GM12878 (cell line): ENCODE measurements around the gene DCST1. TPM values are rescaled to one million over a fixed set of nuclear protein-coding genes. Genes with fewer than 3 reads are reported as not detected.

Experiments
- ATAC-seq: fragments of 200-7000 bp; cut with Tn5 transposase; 3 replicates; pipeline ENCODE4 v1.9.1; 2020; ENCODE audit warnings: mild to moderate bottlenecking, moderate library complexity
- BruUV-seq: library from RNA; stranded (reverse); fragments of 400-500 nt; replicated peaks from 2 replicates; lab custom pipeline; 2021; lab: Mats Ljungman, UMichigan
- CTCF ChIA-PET: fragments of 300-600 bp; sonication (Branson Sonifier 250); formaldehyde crosslinking; extraction: SDS; loops from one replicate; lab custom pipeline; 2021; ENCODE audit warnings: inconsistent platforms; lab: Yijun Ruan, JAX
- POLR2A ChIA-PET: fragments of 350-600 bp; formaldehyde crosslinking; extraction: SDS; loops from one replicate; lab custom pipeline; 2021; ENCODE audit warnings: inconsistent platforms; lab: Charles Lee
- RAD21 ChIA-PET: fragments of 300-600 bp; sonication (Branson Sonifier 250); formaldehyde crosslinking; loops from one replicate; lab custom pipeline; 2023; ENCODE audit warnings: antibody characterized with exemption; ENCODE audit not compliant: unreplicated experiment; lab: Charles Lee
- SMC1A ChIA-PET: fragments of 300-600 bp; sonication (Branson Sonifier 250); formaldehyde crosslinking; loops from one replicate; lab custom pipeline; 2023; ENCODE audit not compliant: unreplicated experiment, uncharacterized antibody; lab: Charles Lee
- DNase-seq: peaks from one replicate; pipeline ENCODE4 v3.0.0-alpha.2; 2011; ENCODE audit warnings: low read depth, low spot score
- FAIRE-seq: peaks from 3 replicates; lab custom pipeline; 2011; peaks lifted over from hg19 to GRCh38; lab: Jason Lieb, UNC
- H2AFZ ChIP-seq: 2 replicates; pipeline ENCODE4 v1.6.0; 2011; ENCODE audit warnings: low read depth, low read length, control low read depth; ENCODE audit not compliant: control insufficient read depth
- H3K27ac ChIP-seq: 2 replicates; pipeline ENCODE4 v1.5.1; 2011; ENCODE audit warnings: control low read depth; ENCODE audit not compliant: control insufficient read depth, insufficient read depth
- H3K27me3 ChIP-seq, 2 experiments: replicated peaks in 1 of 2; 2 replicates each; pipeline versions ENCODE4 v1.6.0 to v1.6.1; 2011; ENCODE audit warnings: low read length in 1 of 2; ENCODE audit not compliant: control insufficient read depth in 2 of 2, insufficient read depth in 2 of 2
- H3K36me3 ChIP-seq, 2 experiments: 2 replicates each; pipeline ENCODE4 v1.5.1; 2011; ENCODE audit warnings: low read length in 1 of 2; ENCODE audit not compliant: control insufficient read depth in 2 of 2, insufficient read depth in 2 of 2
- H3K4me1 ChIP-seq: 2 replicates; pipeline ENCODE4 v1.6.1; 2011; ENCODE audit warnings: mild to moderate bottlenecking, low read length, moderate library complexity, mixed read lengths; ENCODE audit not compliant: control insufficient read depth, insufficient read depth
- H3K4me2 ChIP-seq: 2 replicates; pipeline ENCODE4 v1.6.0; 2011; ENCODE audit warnings: control low read depth; ENCODE audit not compliant: control insufficient read depth, insufficient read depth
- H3K4me3 ChIP-seq: fragments of 200-600 bp; sonication (generic); 2 replicates; pipeline ENCODE4 v1.5.1; 2016
- H3K79me2 ChIP-seq: 2 replicates; pipeline ENCODE4 v1.6.0; 2011; ENCODE audit warnings: low read length; ENCODE audit not compliant: control insufficient read depth, insufficient read depth
- H3K9ac ChIP-seq: 2 replicates; pipeline ENCODE4 v1.8.0; 2011; ENCODE audit warnings: low read length, control low read depth, mixed read lengths; ENCODE audit not compliant: control insufficient read depth, insufficient read depth
- H3K9me3 ChIP-seq: replicated peaks from 3 replicates; pipeline ENCODE4 v1.5.1; 2011; ENCODE audit warnings: mild to moderate bottlenecking, low read length; ENCODE audit not compliant: control insufficient read depth, insufficient read depth
- H4K20me1 ChIP-seq: 2 replicates; pipeline ENCODE4 v1.6.0; 2011; ENCODE audit not compliant: control insufficient read depth, insufficient read depth
- BRCA1 ChIP-seq: IDR thresholded peaks from 2 replicates; pipeline ENCODE4 v1.6.1; 2011; ENCODE audit warnings: low read depth, low read length, improper control_type of control experiment
- CEBPB ChIP-seq, 2 experiments: fragments of 150-350 bp in 1 of 2; IDR thresholded peaks; 2 replicates each; pipeline ENCODE4 v1.6.1; 2012 to 2014; ENCODE audit warnings: low read depth in 2 of 2, low read length in 2 of 2, borderline replicate concordance in 1 of 2, inconsistent platforms in 1 of 2
- EP300 ChIP-seq, 2 experiments: fragments of 150-350 bp in 1 of 2; IDR thresholded peaks; 2 replicates each; pipeline ENCODE4 v1.6.1; 2011 to 2012; ENCODE audit warnings: low read depth in 2 of 2, low read length in 2 of 2, borderline replicate concordance in 1 of 2, improper control_type of control experiment in 1 of 2, inconsistent platforms in 1 of 2; ENCODE audit not compliant: control insufficient read depth in 1 of 2
- ETV6 ChIP-seq, 2 experiments: fragments of 450-650 bp in 1 of 2; IDR thresholded peaks in 1 of 2; conservative IDR thresholded peaks in 1 of 2; 2 replicates each; pipeline ENCODE4 v1.6.1; 2014; ENCODE audit warnings: antibody characterized with exemption in 1 of 2, borderline replicate concordance in 1 of 2, low read depth in 1 of 2, mild to moderate bottlenecking in 1 of 2, moderate library complexity in 1 of 2
- HDAC6 ChIP-seq: fragments of 200-600 bp; sonication (generic); IDR thresholded peaks from one replicate; pipeline ENCODE4 v1.8.0; 2017; ENCODE audit warnings: antibody characterized with exemption; ENCODE audit not compliant: unreplicated experiment
- HDGF ChIP-seq: fragments of 450-650 bp; IDR thresholded peaks from 2 replicates; pipeline ENCODE4 v1.6.1; 2016; ENCODE audit warnings: antibody characterized with exemption
- MEF2B ChIP-seq: fragments of 450-650 bp; IDR thresholded peaks from 2 replicates; pipeline ENCODE4 v1.6.1; 2018; ENCODE audit warnings: mild to moderate bottlenecking, moderate library complexity; ENCODE audit not compliant: partially characterized antibody, poor library complexity, severe bottlenecking
- NBN ChIP-seq: fragments of 450-650 bp; IDR thresholded peaks from 2 replicates; pipeline ENCODE4 v1.6.1; 2016
- NFYB ChIP-seq: IDR thresholded peaks from 2 replicates; pipeline ENCODE4 v1.6.1; 2011; ENCODE audit warnings: low read depth, mild to moderate bottlenecking, low read length, improper control_type of control experiment, moderate library complexity; ENCODE audit not compliant: insufficient read depth
- PAX8 ChIP-seq: fragments of 450-650 bp; IDR thresholded peaks from 2 replicates; pipeline ENCODE4 v1.6.1; 2017; ENCODE audit warnings: mild to moderate bottlenecking, moderate library complexity
- SUZ12 ChIP-seq: fragments of 200-600 bp; sonication (generic); IDR thresholded peaks from one replicate; pipeline ENCODE4 v1.6.1; 2018; ENCODE audit warnings: antibody characterized with exemption, mild to moderate bottlenecking; ENCODE audit not compliant: unreplicated experiment
- WRNIP1 ChIP-seq: IDR thresholded peaks from 2 replicates; pipeline ENCODE4 v1.6.1; 2011; ENCODE audit warnings: low read depth, low read length, improper control_type of control experiment, borderline replicate concordance
- YY1 ChIP-seq: IDR thresholded peaks from 2 replicates; pipeline ENCODE4 v1.6.1; 2011; ENCODE audit warnings: low read depth, mild to moderate bottlenecking, low read length
- WGBS: methylation state at CpG from one replicate; pipeline ENCODE4 v1.1.6; 2016; ENCODE audit warnings: low lambda C conversion rate; ENCODE audit not compliant: insufficient replicate concordance, insufficient coverage; ENCODE audit errors: missing lambda C conversion rate; 5-methylcytosine and 5-hydroxymethylcytosine counted together
- in situ Hi-C: fragments of 300-500 bp; cut with MboI; formaldehyde crosslinking; loops from 9 replicates; pipeline ENCODE4 v1.14.3; 2018; ENCODE audit warnings: mixed read lengths
- intact Hi-C: fragments of 100-400 bp; cut with micrococcal nuclease; formaldehyde crosslinking; loops from one replicate; pipeline ENCODE4 v1.14.2; 2022; ENCODE audit not compliant: unreplicated experiment
- polyA plus RNA-seq, 11 experiments: library from polyadenylated mRNA; depleted of rRNA in 4 of 11; unstranded in 6 of 11; stranded (reverse) in 5 of 11; fragments of >200 nt; fragmentation: Nextera tagmentation in 4 of 11; fragmentation: Illumina TruSeq in 1 of 11; extraction: Ambion mirVana in 4 of 11; extraction: Trizol in 1 of 11; gene quantifications; 1 replicate in 1 of 11; 2 replicates in 10 of 11; pipeline versions ENCODE4 v1.2.1 to v1.2.3, GENCODE V29; 2011 to 2016; ENCODE audit warnings: inconsistent platforms in 2 of 11, missing spikeins in 2 of 11, low read depth in 1 of 11
- total RNA-seq, 4 experiments: library from RNA; depleted of rRNA in 3 of 4; stranded (reverse); fragments of >200 nt in 3 of 4; fragmentation: Illumina TruSeq in 1 of 4; extraction: Trizol in 1 of 4; gene quantifications; 2 replicates each; pipeline versions ENCODE4 v1.2.1 to v1.2.3, GENCODE V29; 2013 to 2021
- TF ChIP-seq, protein P1 (sequence below): IDR thresholded peaks from 2 replicates; pipeline ENCODE4 v1.6.1; 2011; ENCODE audit warnings: mild to moderate bottlenecking, low read depth, low read length, moderate library complexity; ENCODE audit not compliant: insufficient replicate concordance
- TF ChIP-seq, protein P2 (sequence below): fragments of 450-650 bp; IDR thresholded peaks from 2 replicates; pipeline ENCODE4 v1.6.1; 2016; ENCODE audit warnings: mild to moderate bottlenecking

DCST1 gene
- total and polyA plus RNA-seq, 10 of the 15 experiments (the other 5 are each of a cell fraction or from before 2014, with no cell fraction given): not detected

DNA sequence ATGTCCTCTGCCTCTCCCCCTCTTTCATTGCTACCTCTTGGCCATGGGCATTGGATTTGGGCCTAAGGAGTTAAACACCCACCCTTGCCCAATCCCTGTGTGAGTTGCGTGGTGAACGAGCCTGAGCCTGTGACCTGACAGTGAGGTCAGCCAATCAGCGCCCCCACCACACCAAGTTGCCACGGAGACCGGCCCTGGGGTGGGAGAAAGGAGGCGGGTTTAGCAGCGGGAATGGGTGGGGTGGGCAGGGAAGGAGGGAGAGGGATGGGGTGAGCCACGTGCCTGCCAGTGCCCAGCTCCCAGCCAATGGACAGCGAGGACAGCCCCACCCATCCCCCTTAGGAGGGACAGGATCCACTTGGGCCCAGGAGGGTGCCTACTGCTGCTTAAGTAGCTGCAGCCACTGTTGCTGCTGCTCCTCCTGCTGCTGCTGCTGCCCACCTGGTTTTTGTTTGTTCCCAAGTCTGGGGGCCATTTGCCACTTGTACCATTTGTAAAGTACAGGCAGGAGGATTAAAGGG is 21.5 kb upstream of the DCST1 start:
- Histone ChIP-seq H3K4me1 (peaks cover 41% of the 10 kb centered on the region), H3K4me3 (no peak overlapping the region), H3K36me3 (peaks cover 0 to 22% of the 10 kb centered on the region in 2 experiments; a peak in 3 of 4 replicates), H4K20me1 (no peaks in the 10 kb centered on the region), H3K79me2 (peaks cover 16% of the 10 kb centered on the region), H3K4me2 (no peak overlapping the region), H3K27ac (no peak overlapping the region), H3K9ac (no peak overlapping the region), H3K9me3 (no peaks in the 10 kb centered on the region), H3K27me3 (no peaks in the 10 kb centered on the region), H2AFZ (no peak overlapping the region)
- BruUV-seq: no TSS peak
- SMC1A ChIA-PET: interaction anchor here (1.2 kb wide), 1 partner anchor 8 kb away, joined by 3 read pairs; no protein-coding TSS in a partner anchor
- CTCF ChIA-PET: interaction anchor here (1.1 to 1.2 kb wide), 2 partner anchors 33 to 50 kb away, joined by 3 to 6 read pairs; no protein-coding TSS in a partner anchor
- in situ Hi-C loops (no loop called here), intact Hi-C loops (no loop called here)
- 97% methylated on average over 5 of the region's 9 CpGs for WGBS
- POLR2A ChIA-PET: interaction anchor here (0.7 to 1.4 kb wide), 3 partner anchors 13 to 49 kb away, joined by 3 read pairs; no protein-coding TSS in a partner anchor
- RAD21 ChIA-PET: interaction anchor here (1.1 kb wide), 1 partner anchor 13 kb away, joined by 5 read pairs; no protein-coding TSS in a partner anchor
- TF ChIP-seq HDAC6: no peak
- TF ChIP-seq SUZ12: no peak
- TF ChIP-seq NFYB: no peak
- no peak for TF ChIP-seq PAX8
- TF ChIP-seq YY1: no peak
- TF ChIP-seq MEF2B: no peak
- TF ChIP-seq, protein P1, sequence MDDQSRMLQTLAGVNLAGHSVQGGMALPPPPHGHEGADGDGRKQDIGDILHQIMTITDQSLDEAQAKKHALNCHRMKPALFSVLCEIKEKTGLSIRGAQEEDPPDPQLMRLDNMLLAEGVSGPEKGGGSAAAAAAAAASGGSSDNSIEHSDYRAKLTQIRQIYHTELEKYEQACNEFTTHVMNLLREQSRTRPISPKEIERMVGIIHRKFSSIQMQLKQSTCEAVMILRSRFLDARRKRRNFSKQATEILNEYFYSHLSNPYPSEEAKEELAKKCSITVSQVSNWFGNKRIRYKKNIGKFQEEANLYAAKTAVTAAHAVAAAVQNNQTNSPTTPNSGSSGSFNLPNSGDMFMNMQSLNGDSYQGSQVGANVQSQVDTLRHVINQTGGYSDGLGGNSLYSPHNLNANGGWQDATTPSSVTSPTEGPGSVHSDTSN: peak; percentile 40
- no peak for TF ChIP-seq BRCA1
- TF ChIP-seq NBN: no peak
- no peak for TF ChIP-seq ETV6 (conservative IDR thresholded peaks at IDR 0.05 in 1 of 2, IDR thresholded peaks at IDR 0.05 in 1 of 2; ENCODE audit: borderline replicate concordance in 1 of 2, low read depth in 1 of 2)
- TF ChIP-seq CEBPB (IDR thresholded peaks at IDR 0.05; ENCODE audit: borderline replicate concordance in 1 of 2, low read depth in 2 of 2, low read length in 2 of 2): no peak
- TF ChIP-seq EP300 (IDR thresholded peaks at IDR 0.05; ENCODE audit: borderline replicate concordance in 1 of 2, control insufficient read depth in 1 of 2, low read depth in 2 of 2, low read length in 2 of 2): no peak
- TF ChIP-seq HDGF: no peak
- TF ChIP-seq, protein P2, sequence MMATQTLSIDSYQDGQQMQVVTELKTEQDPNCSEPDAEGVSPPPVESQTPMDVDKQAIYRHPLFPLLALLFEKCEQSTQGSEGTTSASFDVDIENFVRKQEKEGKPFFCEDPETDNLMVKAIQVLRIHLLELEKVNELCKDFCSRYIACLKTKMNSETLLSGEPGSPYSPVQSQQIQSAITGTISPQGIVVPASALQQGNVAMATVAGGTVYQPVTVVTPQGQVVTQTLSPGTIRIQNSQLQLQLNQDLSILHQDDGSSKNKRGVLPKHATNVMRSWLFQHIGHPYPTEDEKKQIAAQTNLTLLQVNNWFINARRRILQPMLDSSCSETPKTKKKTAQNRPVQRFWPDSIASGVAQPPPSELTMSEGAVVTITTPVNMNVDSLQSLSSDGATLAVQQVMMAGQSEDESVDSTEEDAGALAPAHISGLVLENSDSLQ: peak; percentile 58
- no peak for TF ChIP-seq WRNIP1
- ATAC-seq (no peak), FAIRE-seq (no peak), DNase-seq (no peak)
